GM21390 (cell line): ENCODE data around the gene IPO11.
"Not testable (repeated sequence)": the region's sequence is repeated elsewhere in the genome, so short reads cannot be mapped to it uniquely, and the experiment has no call there.

Experiments
- ATAC-seq: cut with Tn5 transposase; IDR thresholded peaks from one replicate; pipeline ENCODE4 v1.9.1; 2021; ENCODE audit not compliant: unreplicated experiment

Gene IPO11

DNA sequence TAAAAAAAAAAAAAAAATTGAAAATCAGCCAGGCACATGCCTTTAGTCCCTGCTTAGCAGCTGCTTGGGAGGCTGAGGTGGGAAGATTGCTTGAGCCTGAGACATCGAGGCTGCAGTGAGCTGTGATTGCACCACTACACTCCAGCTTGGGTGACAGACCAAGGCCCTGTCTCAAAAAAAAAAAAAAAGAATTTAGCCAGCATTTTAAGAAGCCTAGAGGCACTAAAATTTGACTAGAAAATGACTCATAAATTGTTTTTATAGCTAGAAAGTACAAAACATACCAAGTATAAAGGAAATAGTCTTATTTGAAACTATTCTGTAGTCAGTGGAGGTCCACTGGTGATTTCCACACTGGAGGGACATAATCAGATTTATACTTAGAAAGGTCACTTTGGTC is 183.5 kb downstream of the IPO11 start:
- no peak for ATAC-seq

DNA sequence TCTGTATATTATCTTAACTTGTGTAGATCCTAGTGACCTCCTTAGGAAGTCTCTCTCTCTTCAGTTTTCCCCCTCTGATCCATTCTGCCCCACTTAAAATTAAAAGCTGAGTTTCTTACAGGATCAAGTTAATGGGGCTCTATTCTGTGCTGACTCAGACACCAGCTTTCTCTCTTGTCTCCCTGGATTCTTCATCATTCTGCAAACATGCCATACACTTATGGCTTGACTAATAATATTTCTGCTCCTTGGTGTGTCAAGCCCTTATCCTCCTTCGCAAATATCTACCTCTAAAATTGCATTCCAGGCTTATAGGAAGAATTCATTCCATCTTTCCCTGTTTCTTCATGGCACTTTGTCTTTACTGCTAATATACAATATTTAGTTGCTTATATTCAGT is 184.1 kb downstream of the IPO11 start:
- no peak for ATAC-seq

DNA sequence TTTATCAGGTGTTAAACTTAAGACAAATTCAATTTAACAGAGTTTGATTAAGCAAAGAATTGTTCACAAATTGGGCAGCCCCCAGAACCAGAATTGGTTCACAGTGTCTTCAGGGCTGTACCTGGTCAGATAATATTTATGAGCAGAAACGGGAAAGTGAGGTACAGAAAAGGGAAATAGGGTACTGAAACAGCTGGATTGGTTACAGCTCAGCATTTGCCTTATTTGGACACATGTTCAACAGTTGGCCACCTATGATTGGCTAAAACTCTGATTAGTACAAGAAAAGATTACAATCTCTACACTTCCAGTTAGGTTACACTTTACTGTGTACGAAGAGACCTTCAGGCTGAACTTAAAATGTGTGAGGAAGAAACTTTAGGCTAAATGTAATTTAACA is 184.8 kb downstream of the IPO11 start:
- no peak for ATAC-seq

DNA sequence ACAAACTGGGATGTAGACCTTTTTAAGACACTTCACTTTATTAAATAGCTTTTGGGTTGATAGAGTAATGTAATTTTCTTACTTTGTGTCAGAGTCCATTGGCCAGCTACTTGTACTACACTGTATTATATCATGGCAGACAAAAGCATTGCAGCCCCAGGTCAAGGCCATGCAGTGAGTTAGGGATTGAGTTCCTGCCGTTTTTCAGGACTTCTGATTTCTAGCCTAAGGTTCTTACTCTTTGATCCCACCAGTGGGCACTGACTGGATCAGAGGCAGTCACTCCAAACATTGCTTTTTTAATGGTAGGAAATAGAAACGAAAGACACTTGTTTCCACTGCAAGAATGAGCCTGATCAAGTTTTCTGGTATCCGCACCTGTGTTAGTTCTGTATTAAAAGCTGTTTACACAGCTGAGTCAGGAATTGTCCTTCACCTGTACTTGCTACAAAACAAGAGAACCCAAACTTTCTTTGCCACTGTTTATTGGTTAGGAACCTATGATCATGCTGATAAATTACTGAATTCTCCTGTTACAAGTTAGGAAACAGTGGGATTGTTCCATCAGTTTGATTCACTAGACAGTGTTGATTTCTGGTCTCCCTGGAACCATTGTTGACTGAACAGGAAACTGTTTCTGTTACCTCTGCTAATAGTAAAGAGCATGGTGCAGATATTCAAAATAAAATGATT is 188.1 kb downstream of the IPO11 start:
- no peak for ATAC-seq

DNA sequence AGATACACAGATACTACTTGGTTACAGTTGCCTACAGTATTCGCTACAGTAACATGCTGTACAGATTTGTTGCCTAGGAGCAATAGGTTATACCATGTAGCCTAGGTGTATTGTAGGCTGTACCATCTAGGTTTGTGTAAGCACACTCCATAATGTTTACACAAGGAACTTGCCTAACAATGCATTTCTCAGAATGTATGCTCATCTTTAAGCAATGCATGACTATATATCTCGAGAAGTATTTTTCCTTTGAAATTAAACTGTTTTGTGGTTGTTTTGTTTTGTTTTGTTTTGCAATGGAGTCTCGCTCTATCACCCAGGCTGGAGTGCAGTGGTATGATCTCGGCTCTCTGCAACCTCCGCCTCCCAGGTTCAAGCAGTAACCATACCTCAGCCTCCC is 191.4 kb downstream of the IPO11 start:
- no peak for ATAC-seq

DNA sequence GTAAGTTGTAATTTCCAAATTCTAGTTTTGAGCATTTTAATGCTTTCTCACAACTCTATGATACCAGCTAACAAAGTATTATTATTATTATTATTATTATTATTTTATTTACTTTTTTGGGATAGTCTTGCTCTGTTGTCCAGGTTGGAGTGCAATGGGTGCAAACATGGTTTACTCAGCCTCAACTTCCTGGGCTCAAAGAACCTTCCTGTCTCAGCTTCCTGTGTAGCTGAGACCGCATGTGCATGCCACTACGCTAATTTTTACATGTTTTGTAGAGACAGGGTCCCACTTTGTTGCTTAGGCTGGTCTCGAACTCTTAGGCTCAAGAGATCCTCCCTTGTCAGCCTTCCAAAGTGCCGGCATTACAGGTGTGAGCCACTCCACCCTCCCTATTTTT is 193.1 kb downstream of the IPO11 start:
- no peak for ATAC-seq

DNA sequence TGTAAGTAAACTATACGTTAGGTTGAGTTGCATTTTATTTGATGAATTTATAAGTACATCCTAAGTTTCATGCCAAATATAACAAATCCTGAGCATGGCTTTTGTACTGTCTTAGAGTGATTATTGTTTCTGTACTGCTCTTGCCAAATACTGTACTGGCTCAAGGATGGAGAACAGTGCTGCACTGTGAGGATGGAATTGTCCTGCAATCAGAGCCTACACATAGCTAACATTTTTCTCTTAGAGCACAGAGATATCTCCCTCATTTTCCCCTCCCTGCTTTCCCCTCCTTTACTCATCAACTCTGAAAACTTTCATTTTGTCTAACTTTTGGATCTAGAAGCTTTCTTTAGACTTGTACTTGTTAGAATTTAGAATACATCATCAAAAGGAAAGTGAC is 194.3 kb downstream of the IPO11 start:
- ATAC-seq = no peak

DNA sequence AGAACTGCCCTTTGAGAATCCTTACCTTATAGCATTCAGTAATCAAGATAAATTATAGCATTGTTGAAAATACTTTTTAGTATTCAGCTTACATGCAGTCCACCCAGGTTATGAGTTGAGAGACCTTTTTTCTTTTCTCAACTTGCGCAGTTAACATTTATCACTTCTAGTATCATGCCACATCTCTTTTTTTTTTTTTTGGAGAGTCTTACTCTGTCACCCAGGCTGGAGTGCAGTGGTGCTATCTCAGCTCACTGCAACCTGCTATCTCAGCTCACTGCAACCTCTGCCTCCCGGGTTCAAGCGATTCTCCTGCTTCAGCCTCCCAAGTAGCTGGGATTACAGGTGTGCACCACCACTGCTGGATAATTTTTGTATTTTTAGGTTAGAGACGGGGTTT is 195.1 kb downstream of the IPO11 start:
- no peak for ATAC-seq

DNA sequence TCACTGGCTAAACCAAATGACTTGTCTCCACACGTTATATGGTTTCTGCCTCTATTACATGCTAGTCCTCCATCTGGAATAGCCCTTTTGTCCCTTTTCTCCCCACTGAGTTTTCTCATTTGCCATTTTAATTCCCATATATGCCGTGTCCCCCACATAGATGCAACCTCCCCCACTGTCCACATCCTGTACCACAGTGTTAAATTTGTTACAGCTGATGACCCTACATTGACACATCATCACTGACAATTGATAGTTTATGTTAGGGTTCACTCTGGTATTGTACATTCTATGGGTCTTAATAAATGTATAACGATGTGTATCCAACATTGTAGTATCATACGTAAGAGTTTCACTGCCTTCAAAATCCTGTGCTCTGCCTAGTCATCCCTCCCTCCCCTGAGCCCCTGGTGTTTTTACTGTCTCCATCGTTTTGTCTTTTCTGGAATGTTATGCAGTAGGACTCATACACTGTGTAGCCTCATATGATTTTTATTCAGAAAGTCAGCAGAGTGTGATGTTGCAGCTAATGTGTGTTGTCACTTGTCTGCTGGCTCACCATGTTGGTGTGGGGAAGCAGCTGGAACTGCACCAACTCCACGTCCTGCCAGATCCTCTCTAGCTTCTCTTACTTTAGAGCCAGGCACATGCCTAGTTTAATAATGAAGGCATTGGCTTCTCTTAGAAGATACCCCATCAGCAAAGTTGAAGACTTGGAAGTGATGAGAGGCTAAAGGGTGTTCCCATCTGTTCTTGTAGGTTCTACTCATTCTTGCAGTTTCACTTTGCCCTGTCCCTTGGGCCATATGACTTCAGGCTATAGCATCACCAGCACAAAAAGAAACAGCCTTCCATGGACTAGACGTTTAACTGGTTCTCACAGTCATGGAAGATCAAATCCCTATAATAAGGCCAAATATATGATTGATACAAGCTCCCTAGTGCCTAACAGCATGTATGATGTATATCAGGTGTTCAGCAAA is 196.3 kb downstream of the IPO11 start:
- ATAC-seq = no peak

DNA sequence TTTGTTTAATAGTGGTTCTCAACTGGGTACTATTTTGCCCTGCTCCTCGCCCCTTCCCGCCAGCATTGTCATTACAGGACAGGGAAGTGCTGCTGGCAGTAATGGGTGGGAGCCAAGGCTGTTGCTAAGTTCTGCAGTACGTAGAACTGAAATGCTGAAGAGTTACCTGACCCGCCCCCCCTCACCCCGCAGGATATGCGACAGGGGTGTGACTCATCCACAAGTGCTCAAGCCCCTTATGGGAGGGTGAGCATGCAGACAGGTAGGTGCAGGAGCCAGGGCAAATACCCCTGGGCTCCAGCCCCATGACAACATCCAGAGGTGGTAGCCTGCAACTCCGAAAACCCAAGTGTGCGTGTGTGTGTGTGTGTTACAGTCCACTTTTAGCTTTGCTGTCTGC is 201.8 kb downstream of the IPO11 start:
- no peak for ATAC-seq

DNA sequence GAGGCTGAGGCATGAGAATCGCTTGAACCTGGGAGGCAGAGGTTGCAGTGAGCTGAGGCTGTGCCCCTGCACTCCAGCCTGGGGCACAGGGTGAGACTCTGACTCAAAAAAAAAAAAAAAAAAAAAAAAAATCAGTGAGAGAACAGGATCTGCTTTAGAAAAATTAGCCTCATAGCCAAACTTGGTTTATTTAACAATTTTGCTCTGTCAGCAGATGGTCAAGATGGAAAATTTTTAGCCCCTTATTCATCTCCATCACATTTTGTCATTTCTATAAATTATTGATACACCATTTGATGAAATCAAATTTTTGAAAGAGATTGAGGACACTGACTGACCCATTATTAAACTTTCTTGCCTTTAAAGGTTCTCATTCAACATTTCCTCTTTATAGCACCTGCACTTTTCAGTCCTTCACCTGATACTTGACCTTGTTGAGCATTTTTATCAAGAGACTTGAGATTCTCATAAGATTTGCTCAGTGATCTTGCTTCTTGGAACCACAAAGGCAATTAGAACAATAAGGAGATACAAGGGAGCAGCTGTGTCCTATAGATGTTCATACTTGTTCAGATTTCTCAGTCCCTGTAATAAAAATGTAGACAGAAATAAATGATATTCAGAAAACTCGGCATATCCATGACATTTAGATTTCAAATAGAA is 204.2 kb downstream of the IPO11 start:
- ATAC-seq = no peak

DNA sequence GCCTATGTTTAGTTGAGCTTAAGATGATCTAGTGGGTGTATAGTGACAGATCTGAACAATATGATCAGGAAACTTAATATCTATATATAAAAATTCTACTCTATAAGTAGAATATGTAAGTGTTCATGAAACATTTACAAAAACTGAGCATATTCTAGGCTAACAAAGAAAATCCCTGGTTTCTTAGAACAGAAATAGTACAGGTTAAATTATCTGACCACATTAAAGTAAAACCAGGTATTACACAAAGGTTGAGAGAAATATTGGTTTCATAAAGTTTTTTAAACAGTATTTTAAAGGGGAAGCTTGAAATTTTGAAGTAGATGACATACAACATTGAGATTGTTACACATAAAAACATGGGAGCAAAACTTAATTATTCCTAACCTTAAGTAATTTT is 205.4 kb downstream of the IPO11 start:
- no peak for ATAC-seq

DNA sequence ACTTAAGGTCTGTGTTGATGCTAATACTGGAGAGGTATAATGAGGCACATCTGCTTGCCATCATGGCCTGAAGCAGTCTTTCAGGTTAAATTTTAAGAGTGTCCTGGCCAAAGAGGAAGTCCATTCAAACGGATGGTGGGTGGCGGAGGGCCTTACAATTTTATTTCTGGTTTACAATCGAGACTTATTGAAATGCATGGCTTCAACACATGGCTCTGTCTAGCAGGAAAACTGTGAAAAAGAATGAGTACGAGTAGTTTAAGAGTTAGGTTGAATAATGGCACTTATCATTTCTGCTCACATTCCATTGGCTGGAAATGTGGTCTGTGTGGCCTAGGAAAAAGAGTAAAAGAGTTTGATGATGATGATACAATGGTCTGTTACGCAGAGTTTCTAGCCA is 208.2 kb downstream of the IPO11 start:
- no peak for ATAC-seq

DNA sequence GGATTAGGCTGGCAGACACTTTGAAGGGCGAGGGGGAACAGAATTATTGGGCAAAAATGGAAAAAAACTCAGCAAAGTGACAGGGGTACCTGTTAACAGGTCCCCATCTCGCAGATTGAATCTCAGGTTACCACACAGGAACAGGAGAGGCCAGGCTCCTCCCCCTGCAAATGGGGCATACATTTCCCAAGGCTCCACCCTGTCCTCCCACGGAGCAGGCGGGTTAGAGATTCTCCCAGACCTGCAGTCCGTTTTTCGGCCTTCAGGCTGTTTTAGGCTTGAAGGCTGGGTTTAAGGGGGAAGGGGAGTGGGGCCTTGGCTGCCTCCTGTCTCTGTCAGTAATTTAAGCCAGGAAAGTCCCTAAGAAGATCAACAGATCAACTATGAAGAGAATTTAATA is 208.7 kb downstream of the IPO11 start:
- ATAC-seq = no peak

DNA sequence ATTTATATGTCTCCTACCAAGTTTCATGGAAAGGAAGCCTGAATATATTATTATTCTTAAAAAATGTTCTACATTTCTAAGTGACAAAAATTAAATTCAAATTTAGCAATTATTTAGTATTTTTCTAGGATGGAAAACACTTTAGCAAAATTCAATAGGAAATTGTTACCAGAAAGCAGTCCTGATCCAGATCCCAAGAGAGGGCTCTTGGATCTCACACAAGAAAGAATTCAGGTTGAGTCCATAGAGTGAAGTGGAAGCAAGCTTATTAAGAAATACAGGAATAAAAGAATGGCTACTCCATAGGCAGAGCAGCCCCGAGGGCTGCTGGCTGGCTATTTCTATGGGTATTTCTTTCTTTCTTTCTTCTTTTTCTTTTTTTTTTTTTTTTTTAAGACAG is 210.7 kb downstream of the IPO11 start:
- ATAC-seq = no peak

DNA sequence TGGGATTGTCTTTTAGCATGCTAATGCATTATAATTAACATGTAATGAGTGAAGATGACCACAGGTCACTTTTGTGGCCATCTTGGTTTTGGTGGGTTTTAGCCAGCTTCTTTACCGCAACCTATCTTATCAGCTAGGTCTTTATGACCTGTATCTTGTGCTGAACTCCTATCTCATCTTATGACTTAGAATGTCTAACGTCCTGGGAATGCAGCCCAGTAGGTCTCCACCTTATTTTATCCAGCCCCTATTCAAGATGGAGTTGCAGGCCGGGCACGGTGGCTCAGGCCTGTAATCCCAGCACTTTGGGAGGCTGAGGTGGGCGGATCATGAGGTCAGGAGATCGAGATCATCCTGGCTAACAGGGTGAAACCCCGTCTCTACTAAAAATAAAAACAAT is 211.9 kb downstream of the IPO11 start:
- not testable (repeated sequence) for ATAC-seq

DNA sequence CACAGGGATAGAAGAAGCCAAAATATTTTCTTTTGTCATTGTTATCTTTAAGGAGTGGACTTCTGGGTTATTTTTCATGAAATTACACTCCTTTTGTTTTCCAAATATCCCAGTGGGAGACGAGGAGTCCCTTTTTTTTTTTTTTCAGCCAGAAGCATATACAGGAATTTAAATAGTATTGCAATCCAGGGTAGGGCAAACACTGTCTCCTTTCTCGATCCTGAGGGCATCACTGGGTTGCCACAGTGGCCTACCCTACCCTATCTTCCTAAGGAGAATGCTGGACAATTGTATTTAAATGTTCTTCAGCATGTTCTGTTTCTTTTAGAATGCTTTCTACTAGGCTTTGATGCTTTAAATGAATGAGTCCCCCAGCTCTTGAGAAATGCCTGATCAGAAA is 214.0 kb downstream of the IPO11 start:
- ATAC-seq = no peak

DNA sequence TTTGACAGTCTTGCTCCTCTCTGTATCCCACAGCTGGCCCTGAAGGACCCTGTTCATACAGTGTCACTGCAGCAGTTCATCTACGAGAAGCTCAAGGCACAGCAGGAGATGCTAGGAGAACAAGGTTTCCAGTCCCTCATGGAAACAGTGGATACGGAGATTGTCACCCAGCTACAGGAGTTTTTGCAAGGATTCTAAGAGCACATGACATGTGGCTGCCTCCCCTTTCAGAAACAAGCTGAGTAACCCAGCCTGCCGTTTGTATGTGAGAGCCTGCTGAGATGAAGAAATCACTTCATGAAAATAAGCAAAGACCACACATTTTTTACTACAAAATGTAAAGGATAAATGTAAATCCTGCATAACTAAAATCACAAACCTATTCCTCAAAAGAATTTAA is 214.6 kb downstream of the IPO11 start:
- ATAC-seq = no peak

DNA sequence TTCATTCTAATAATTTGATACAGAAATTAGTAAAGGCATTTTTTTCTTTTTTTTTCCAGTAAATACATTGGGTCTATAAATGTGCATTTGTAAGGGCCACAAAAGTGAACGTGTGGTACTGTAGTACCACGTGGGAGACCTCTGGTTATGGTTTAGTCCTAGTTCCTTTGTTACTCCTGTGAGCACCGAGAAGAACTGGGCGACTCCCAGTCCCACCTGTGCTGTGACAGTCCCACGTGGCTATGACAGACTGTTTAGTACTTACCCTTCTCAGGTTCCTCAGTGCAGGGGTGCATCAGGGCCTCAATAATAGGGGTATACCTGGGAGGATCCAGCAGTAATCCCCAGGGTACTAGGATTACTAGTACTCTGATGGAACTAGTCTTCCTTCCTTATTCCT is 215.3 kb downstream of the IPO11 start:
- no peak for ATAC-seq

DNA sequence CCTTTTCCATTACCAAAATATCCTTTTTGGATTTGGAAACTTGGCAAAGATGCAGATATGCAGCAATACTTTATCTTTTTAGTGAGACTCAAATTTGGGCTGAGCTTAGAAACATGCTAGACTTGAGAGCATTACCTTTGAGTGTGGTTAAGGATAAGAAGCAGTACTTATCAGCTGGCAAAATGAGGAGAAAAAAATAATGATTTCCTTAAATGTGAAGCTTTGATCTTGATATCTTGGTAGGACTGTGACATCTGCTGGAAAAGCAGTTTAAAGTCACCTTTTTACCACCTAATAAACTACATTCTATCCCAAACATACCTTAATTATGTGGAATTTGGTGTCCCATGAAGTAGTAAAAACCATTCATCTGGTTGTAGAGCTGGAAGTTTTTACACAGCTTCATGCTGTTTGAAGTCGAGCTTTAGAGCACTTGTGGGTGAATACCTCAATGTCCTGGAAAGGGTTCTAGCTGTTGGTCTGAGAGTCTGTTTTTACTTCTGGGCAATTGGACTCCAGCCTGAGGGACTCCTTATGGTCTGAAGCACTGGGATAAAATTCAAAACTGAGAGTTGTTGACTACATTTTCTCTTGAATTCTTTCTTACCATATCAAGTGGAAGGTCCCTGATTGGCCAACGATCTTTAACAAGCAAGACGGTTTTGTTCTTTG is 219.5 kb downstream of the IPO11 start:
- no peak for ATAC-seq

DNA sequence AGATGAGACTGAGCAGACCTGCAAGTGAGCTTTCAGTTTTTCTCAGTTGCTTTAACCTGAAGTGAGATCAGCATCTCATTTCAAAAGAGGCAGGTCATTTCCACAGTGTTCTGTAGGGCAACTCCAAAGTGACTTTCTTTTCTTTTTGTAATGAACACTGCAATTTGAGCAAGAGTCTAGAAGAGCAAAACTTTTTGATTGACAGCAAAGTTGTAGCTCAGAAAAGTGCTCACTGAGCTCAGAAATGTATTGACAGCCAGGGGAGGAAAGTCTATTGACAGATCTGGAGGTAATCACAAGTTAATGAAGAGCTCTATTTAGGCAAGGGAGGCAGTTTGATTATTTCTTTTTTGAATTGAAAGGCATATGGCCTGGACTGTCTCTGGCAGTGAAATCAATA is 220.7 kb downstream of the IPO11 start:
- no peak for ATAC-seq
